ENCODE results near the gene PPIC.
"Not testable (repeated sequence)": the region's sequence is repeated elsewhere in the genome, so short reads cannot be mapped to it uniquely, and the experiment has no call there.

The PPIC gene

GRCh38 chr5:123007754-123008153 is 28.8 kb downstream of the PPIC start:
- DNase-seq (ENCODE audit: low spot score): no peak

GRCh38 chr5:123007182-123007581 is 29.3 kb downstream of the PPIC start:
- DNase-seq (ENCODE audit: low spot score): no peak

GRCh38 chr5:123001808-123002207 is 34.7 kb downstream of the PPIC start:
- DNase-seq (ENCODE audit: low spot score): no peak

- no peak for DNase-seq (ENCODE audit: low spot score)
Observed at GRCh38 chr5:123000731-123001130, 35.8 kb downstream of the PPIC start.

- DNase-seq (ENCODE audit: low spot score): no peak
Observed at GRCh38 chr5:122999947-123000563, 36.5 kb downstream of the PPIC start.

- no peak for DNase-seq (ENCODE audit: low spot score)
Observed at GRCh38 chr5:122997294-122997693, 39.2 kb downstream of the PPIC start.

- no peak for DNase-seq (ENCODE audit: low spot score)
Observed at GRCh38 chr5:122996091-122996490, 40.4 kb downstream of the PPIC start.

GRCh38 chr5:122985954-122986721 is 50.4 kb downstream of the PPIC start:
- no peak for DNase-seq (ENCODE audit: low spot score)

- no peak for DNase-seq (ENCODE audit: low spot score)
Observed at GRCh38 chr5:122985006-122985700, 51.4 kb downstream of the PPIC start.

GRCh38 chr5:122984425-122984824 is 52.1 kb downstream of the PPIC start:
- DNase-seq (ENCODE audit: low spot score): no peak

- no peak for DNase-seq (ENCODE audit: low spot score)
Observed at GRCh38 chr5:122982376-122982775, 54.1 kb downstream of the PPIC start.

- no peak for DNase-seq (ENCODE audit: low spot score)
Observed at GRCh38 chr5:122981846-122982245, 54.7 kb downstream of the PPIC start.

GRCh38 chr5:122978644-122979297 is 57.8 kb downstream of the PPIC start:
- DNase-seq (ENCODE audit: low spot score): no peak

- DNase-seq (ENCODE audit: low spot score): no peak
Observed at GRCh38 chr5:122978068-122978467, 58.5 kb downstream of the PPIC start.

- DNase-seq (ENCODE audit: low spot score): no peak
Observed at GRCh38 chr5:122977319-122977718, 59.2 kb downstream of the PPIC start.

GRCh38 chr5:122974251-122974650 is 62.3 kb downstream of the PPIC start:
- not testable (repeated sequence) for DNase-seq (ENCODE audit: low spot score)

GRCh38 chr5:122973759-122974158 is 62.8 kb downstream of the PPIC start:
- DNase-seq (ENCODE audit: low spot score): not testable (repeated sequence)

Data from RKO (cell line).